NCI-H2196 (cell line): ENCODE results near the gene ITPRIPL1.

ENCODE experiments used
- DNase-seq: peaks from one replicate; lab custom pipeline; 2025; ENCODE audit not compliant: unreplicated experiment; lab: John Stamatoyannopoulos, UW

Gene ITPRIPL1

DNA sequence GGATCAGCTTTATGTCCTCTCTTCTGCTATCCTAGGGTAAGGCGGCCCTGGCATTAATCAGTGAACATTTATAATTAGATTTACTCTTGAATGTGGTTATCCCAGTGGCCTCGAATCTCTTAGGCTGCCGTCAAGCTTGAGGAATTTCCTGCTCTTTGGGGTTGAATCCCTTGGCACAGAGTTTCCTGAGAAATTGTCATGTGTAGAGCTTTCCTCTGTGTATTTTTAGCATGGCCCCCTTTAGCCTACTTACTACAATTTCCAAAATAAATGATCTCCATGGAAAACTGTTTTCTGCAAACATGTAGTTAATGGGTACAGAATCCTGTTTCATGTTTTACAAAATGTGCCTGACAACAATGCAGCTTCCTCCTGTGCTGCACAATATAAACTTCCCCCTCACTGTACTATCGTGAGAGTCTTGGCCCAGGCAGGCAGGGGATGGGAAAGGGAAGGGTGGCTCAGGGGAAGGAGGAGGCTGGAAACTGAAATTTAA, 28.5 kb downstream of the ITPRIPL1 start:
- no peak for DNase-seq

DNA sequence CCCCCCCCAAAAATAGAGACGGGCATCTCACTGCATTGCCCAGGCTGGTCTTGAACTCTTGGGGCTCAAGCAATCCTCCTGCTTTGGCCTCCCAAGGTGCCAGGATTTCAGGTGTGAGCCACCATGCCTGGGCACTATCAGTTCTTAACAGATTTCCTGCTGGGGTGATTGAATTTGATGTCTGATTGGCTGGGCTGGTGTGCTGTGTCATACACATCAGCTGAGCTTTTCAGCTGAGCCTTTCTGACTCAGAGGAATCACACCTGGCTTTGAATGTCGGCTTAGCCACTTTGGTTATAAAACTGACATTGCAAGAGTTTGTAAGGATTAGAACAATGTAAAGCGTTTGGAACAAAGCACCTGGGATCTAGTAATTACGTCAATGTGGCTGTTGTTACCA, 29.4 kb downstream of the ITPRIPL1 start:
- no peak for DNase-seq

DNA sequence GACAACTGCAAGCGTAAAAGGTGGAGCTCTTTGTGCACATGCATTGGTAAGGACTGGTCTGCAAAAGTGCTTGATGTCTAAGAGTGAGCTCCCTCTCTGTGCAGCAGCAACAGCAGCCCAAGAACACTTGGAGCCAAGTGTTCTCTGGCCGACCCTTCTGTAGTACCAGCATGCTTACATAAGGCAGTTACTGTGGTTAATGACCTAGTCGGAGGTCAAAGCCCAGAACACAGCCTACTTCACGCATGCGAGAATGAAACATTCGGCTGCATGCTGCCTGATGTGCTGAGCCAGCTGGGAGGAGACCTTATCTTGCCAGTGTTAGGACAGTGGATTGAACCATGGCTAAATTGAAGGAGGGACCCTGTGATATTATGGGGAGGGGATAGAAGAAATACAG, 31.8 kb downstream of the ITPRIPL1 start:
- DNase-seq: no peak

DNA sequence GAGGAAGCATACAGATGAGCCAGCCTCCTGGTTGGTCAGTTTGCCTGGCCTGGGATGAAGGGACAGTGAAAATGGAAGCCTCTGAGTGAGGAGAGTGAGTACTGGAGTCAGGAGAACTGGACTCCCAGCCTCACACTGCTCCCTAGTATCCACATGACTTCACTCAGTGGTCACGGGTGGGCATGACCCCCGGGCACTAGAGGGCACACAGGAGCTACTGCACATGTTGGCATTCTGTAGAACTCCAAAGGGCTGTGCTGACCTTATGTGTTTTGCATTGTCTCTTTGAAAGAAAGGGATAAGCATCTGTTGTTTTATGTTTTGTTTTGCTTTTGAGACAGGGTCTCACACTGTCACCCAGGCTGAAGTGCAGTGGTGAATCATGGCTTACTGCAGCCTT, 34.2 kb downstream of the ITPRIPL1 start:
- peak; percentile 21 for DNase-seq

DNA sequence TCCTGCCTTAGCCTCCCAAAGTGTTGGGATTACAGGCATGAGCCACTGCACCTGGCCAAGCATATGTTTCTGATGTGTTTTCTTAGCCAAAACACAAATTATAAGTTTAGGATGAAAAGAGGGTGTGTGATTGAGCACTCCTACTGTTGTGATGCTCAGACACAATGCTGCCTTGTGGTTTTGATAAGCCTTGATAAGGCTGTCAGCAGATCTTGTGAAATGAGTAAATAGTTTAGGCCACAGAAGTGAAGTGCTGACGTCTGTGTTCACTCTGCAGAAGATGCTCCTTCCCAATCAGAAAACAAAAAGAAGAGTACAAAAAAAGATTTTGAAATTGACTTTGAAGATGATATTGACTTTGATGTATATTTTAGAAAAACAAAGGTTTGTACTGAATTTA, 34.7 kb downstream of the ITPRIPL1 start:
- DNase-seq: no peak

DNA sequence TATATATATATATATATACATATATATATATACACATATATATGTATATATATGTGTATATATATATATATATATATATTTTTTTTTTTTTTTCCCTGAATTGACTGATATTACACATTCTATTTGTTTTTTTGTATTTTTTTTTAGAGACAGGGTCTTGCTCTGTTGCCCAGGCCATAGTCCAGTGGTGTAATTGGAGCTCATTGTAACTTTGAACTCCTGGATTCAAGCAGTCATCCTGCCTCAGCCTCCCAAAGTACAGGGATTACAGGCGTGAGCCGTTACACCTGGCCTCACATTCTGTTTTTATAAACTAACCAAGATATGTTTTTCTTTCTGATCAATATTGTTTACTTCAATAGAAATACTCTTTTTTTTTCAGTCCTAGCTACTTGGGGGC, 36.6 kb downstream of the ITPRIPL1 start:
- no peak for DNase-seq

DNA sequence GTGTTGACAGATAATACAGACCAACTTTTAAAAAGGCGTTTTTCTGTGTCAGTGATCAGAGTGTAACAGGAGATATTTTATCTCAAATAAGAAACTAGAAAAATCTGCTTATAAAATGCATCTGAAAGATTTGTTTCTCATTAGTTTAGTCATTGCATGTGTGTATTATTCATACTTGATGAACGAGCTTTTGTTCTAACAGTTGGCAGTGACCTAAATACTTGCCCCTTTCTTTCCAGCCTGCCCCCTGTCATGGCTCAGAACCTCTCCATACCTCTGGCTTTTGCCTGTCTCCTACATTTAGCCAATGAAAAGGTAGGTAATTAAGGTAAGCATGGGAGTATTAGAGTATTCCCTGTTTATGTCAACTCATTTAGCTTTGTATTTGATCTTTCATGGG, 44.1 kb downstream of the ITPRIPL1 start:
- DNase-seq: no peak

DNA sequence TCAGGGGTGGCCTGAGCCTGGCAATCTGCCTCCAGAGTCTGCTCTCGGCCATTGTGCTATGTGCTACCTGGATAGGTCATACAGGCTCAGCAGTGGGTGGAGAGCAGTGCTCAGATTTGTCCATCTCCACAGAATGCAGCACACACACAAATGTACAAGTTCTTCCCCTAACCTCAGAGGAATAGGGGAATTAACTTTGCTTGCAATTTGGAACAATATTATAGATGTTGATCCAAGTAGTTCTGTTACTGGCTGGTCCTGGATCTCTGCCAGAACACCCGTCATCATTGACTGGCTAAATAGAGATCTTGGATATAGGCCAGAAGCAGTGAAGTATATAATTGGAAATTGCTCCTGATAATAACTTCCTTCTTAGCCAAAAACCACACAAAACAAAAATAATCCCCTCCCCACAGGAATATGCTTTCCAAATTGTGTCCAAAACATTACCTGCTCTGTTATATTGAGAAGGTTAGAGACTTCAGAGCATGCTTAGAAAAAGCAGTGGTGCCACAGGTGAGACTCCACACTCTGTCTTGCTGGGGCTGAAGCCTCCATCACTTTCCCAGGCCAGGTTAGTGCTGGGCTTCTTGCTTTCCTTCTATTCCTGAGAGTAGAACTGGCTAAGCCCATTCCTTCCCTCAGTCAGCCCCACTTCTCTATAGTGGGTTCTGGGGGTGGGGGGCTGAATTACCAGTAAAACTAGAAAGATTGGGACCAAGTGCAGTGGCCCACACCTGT, 49.3 kb downstream of the ITPRIPL1 start:
- peak; percentile 82 for DNase-seq
